Heart left ventricle (tissue), 13 donors: ENCODE data around the gene RBM10.

Experiments
- POLR2A ChIP-seq, 2 donors: fragments of 450-650 bp; IDR thresholded peaks; one replicate each; pipeline ENCODE4 v1.6.1; 2017; ENCODE audit warnings: antibody characterized with exemption in 2 of 2, mild to moderate bottlenecking in 2 of 2, moderate library complexity in 2 of 2
- TF ChIP-seq, protein P1 (sequence below), 12 donors: fragments of 200-600 bp; sonication (generic) in 4 of 12; IDR thresholded peaks; one replicate each; pipeline versions ENCODE4 v1.5.0 to v1.8.0; 2018 to 2022; ENCODE audit warnings: antibody characterized with exemption in 12 of 12, mild to moderate bottlenecking in 5 of 12
- donor health status: ischemic (EF 13 %, LVEDD 7.1; RV severe dilation, severe dysfunction).
- donor health status: DM: no; HTN: yes; CAD: no.
- donor health status: DM: no; HTN: no; CAD: no.
- donor health status: ischemic (EF 25% LVEDD 6.9; RV normal size, moderate dysfunction).
- donor health status: ischemic (EF 25% LVEDD 5.7; RV mildly dilated, moderate dysfunction).
- donor health status: ischemic (EF 35%, LVEDD 5.7; RV mildly dilated, moderate dysfunction).
- donor health status: nonischemic (EF 11% LVEDD 7.7; RV severe dilation, severe dysfunction).
- donor health status: DM: yes; HTN: yes; CAD: no.
- donor health status: PGD.
- donor health status: ischemic (EF 29% LVEDD 5.4; RV normal size, mild dysfunction).
- donor health status: nonischemic (EF 23%, LVEDD 6.1; RV moderate dilation, normal function).

DNA sequence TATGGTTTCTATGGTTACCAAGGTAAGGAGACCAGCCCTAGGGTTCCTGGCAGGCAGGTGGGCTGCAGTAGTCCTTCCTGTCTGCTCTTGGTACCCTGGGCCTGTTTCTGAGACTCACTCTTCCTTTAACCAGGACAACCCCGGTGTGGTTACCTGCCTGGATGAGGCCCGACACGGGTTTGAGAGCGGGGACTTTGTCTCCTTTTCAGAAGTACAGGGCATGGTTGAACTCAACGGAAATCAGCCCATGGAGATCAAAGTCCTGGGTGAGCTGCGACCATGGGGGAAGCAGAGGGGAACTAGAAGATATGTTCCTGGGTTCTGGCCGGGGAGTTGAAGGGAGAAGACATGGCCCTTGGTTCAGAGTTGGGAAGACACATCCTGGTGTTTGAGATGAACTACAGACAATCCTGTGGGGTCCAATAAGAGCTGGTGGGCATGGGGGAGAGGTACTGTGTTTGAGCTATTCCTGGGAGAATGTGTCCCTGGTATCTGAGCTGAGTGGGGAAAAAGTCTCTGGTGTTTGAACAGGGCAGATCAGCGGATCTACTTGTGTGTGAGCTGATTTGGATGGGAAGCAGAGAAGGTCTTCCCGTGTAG is 56.4 kb downstream of the RBM10 start:
- TF ChIP-seq, protein P1, sequence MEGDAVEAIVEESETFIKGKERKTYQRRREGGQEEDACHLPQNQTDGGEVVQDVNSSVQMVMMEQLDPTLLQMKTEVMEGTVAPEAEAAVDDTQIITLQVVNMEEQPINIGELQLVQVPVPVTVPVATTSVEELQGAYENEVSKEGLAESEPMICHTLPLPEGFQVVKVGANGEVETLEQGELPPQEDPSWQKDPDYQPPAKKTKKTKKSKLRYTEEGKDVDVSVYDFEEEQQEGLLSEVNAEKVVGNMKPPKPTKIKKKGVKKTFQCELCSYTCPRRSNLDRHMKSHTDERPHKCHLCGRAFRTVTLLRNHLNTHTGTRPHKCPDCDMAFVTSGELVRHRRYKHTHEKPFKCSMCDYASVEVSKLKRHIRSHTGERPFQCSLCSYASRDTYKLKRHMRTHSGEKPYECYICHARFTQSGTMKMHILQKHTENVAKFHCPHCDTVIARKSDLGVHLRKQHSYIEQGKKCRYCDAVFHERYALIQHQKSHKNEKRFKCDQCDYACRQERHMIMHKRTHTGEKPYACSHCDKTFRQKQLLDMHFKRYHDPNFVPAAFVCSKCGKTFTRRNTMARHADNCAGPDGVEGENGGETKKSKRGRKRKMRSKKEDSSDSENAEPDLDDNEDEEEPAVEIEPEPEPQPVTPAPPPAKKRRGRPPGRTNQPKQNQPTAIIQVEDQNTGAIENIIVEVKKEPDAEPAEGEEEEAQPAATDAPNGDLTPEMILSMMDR (IDR thresholded peaks at IDR 0.05) = no peak
- TF ChIP-seq POLR2A (IDR thresholded peaks at IDR 0.05) = no peak
